ENCODE measurements around the gene SMAD2.

DNA sequence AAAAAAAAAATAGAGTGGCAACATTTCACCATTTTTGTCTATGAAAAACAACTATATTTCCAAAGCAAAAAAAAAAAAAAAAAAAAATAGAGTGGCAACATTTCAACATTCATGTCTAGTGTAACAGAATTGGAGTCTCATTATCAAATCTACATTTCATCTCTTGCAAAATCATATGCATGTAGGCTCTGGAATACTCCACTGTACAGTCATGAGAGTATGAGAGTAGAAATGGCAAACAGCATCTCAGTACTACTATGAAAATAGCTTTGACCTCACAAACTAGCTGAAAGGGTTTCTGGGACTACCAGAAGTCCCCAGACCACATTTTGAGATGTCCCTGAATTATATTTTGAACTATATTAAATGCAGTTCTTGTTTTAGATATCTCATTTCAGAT, 82.8 kb downstream of the SMAD2 start:
- TF ChIP-seq, protein P1, sequence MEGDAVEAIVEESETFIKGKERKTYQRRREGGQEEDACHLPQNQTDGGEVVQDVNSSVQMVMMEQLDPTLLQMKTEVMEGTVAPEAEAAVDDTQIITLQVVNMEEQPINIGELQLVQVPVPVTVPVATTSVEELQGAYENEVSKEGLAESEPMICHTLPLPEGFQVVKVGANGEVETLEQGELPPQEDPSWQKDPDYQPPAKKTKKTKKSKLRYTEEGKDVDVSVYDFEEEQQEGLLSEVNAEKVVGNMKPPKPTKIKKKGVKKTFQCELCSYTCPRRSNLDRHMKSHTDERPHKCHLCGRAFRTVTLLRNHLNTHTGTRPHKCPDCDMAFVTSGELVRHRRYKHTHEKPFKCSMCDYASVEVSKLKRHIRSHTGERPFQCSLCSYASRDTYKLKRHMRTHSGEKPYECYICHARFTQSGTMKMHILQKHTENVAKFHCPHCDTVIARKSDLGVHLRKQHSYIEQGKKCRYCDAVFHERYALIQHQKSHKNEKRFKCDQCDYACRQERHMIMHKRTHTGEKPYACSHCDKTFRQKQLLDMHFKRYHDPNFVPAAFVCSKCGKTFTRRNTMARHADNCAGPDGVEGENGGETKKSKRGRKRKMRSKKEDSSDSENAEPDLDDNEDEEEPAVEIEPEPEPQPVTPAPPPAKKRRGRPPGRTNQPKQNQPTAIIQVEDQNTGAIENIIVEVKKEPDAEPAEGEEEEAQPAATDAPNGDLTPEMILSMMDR (IDR thresholded peaks at IDR 0.05), result no peak
- no peak for TF ChIP-seq POLR2A (IDR thresholded peaks at IDR 0.05)

Data from testis (tissue), 2 donors.